Astrocyte (in vitro differentiated cells and primary cell): ENCODE data around the gene EXOC6B. TPM values are rescaled to one million over a fixed set of nuclear protein-coding genes. Genes with fewer than 3 reads are reported as not detected.

Experiments
- DNase-seq: peaks from one replicate; pipeline ENCODE4 v3.0.0-alpha.2; 2010; ENCODE audit warnings: low read depth
- FAIRE-seq: peaks from 2 replicates; lab custom pipeline; 2011; peaks lifted over from hg19 to GRCh38; lab: Jason Lieb, UNC
- H2AFZ ChIP-seq: 2 replicates; pipeline ENCODE4 v1.6.0; 2012; ENCODE audit warnings: low read depth, low read length, inconsistent platforms
- H3K27ac ChIP-seq: 2 replicates; pipeline ENCODE4 v1.5.1; 2011; ENCODE audit warnings: low read depth, low read length, inconsistent platforms
- H3K27me3 ChIP-seq: 2 replicates; pipeline ENCODE4 v1.6.0; 2011; ENCODE audit warnings: low read length, inconsistent platforms; ENCODE audit not compliant: insufficient read depth
- H3K36me3 ChIP-seq: 2 replicates; pipeline ENCODE4 v1.5.1; 2011; ENCODE audit warnings: low read length, inconsistent platforms; ENCODE audit not compliant: insufficient read depth
- H3K4me1 ChIP-seq: 2 replicates; pipeline ENCODE4 v1.5.1; 2011; ENCODE audit warnings: low read length, inconsistent platforms; ENCODE audit not compliant: insufficient read depth
- H3K4me2 ChIP-seq: 2 replicates; pipeline ENCODE4 v1.6.0; 2012; ENCODE audit warnings: low read length, inconsistent platforms
- H3K4me3 ChIP-seq: 2 replicates; pipeline ENCODE4 v1.5.1; 2011; ENCODE audit warnings: low read depth, mild to moderate bottlenecking, low read length, inconsistent platforms; ENCODE audit not compliant: insufficient read depth
- H3K79me2 ChIP-seq: 2 replicates; pipeline ENCODE4 v1.6.0; 2012; ENCODE audit warnings: mild to moderate bottlenecking, low read length, inconsistent platforms; ENCODE audit not compliant: insufficient read depth
- H3K9ac ChIP-seq: 2 replicates; pipeline ENCODE4 v1.6.0; 2012; ENCODE audit warnings: mild to moderate bottlenecking, low read length, inconsistent platforms
- H3K9me3 ChIP-seq: 2 replicates; pipeline ENCODE4 v1.5.1; 2012; ENCODE audit warnings: low read depth, mild to moderate bottlenecking, low read length, inconsistent platforms; ENCODE audit not compliant: insufficient read depth
- H4K20me1 ChIP-seq: 2 replicates; pipeline ENCODE4 v1.6.0; 2012; ENCODE audit warnings: low read length, inconsistent platforms; ENCODE audit not compliant: insufficient read depth
- H3K27ac Mint-ChIP-seq: one replicate; pipeline ENCODE4 v1.8.0; 2021; ENCODE audit warnings: mild to moderate bottlenecking, mixed read lengths; ENCODE audit not compliant: unreplicated experiment
- H3K27me3 Mint-ChIP-seq: one replicate; pipeline ENCODE4 v1.8.0; 2021; ENCODE audit warnings: low read depth, mixed read lengths; ENCODE audit not compliant: unreplicated experiment
- H3K36me3 Mint-ChIP-seq: one replicate; pipeline ENCODE4 v1.8.0; 2021; ENCODE audit warnings: low read depth, mixed read lengths; ENCODE audit not compliant: unreplicated experiment
- H3K4me1 Mint-ChIP-seq: one replicate; pipeline ENCODE4 v1.8.0; 2021; ENCODE audit warnings: low read depth, mixed read lengths; ENCODE audit not compliant: unreplicated experiment
- H3K4me3 Mint-ChIP-seq: one replicate; pipeline ENCODE4 v1.8.0; 2021; ENCODE audit warnings: mild to moderate bottlenecking, moderate library complexity, mixed read lengths; ENCODE audit not compliant: unreplicated experiment
- H3K9me3 Mint-ChIP-seq: one replicate; pipeline ENCODE4 v1.8.0; 2021; ENCODE audit warnings: mild to moderate bottlenecking, mixed read lengths; ENCODE audit not compliant: unreplicated experiment
- EZH2 ChIP-seq: IDR thresholded peaks from 2 replicates; pipeline ENCODE4 v1.6.1; 2012; ENCODE audit warnings: mild to moderate bottlenecking, low read length, inconsistent platforms; ENCODE audit not compliant: insufficient read depth
- total RNA-seq: library from RNA; stranded (reverse); gene quantifications from 2 replicates; pipeline ENCODE4 v1.2.1, GENCODE V29; 2021
- TF ChIP-seq, protein P1 (sequence below): IDR thresholded peaks from 2 replicates; pipeline ENCODE4 v1.5.1; 2011; ENCODE audit warnings: low read depth, mild to moderate bottlenecking, inconsistent platforms, low read length, moderate library complexity; ENCODE audit not compliant: insufficient read depth

Gene EXOC6B
- total RNA-seq, 1 donor from 2014 or later = 31.8 TPM

DNA sequence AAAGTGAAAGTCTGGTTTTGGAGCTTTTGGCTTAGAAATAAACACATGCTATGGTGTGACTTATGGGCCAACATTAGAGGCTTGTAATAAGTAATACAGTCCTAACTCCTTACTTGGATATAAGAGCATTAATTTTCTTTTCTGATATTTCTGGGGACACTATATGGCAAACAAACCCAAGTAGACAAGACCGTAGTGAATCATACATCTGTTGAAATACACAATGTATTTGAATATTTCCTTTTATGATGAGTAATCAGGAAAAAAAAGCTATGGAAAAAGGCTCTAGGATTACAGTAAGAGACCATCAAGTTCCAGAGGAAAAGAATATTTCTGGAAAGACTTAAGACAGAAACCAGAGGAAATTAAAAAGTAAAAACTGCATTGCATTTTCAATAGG, 532.2 kb downstream of the EXOC6B start:
- no peaks in the 10 kb centered on the region for H3K36me3 Mint-ChIP-seq
- TF ChIP-seq, protein P1, sequence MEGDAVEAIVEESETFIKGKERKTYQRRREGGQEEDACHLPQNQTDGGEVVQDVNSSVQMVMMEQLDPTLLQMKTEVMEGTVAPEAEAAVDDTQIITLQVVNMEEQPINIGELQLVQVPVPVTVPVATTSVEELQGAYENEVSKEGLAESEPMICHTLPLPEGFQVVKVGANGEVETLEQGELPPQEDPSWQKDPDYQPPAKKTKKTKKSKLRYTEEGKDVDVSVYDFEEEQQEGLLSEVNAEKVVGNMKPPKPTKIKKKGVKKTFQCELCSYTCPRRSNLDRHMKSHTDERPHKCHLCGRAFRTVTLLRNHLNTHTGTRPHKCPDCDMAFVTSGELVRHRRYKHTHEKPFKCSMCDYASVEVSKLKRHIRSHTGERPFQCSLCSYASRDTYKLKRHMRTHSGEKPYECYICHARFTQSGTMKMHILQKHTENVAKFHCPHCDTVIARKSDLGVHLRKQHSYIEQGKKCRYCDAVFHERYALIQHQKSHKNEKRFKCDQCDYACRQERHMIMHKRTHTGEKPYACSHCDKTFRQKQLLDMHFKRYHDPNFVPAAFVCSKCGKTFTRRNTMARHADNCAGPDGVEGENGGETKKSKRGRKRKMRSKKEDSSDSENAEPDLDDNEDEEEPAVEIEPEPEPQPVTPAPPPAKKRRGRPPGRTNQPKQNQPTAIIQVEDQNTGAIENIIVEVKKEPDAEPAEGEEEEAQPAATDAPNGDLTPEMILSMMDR = no peak
- no peak for TF ChIP-seq EZH2
- no peak overlapping the region for H3K27ac ChIP-seq
- no peak overlapping the region for H3K9ac ChIP-seq
- no peak overlapping the region for H3K4me3 ChIP-seq
- no peaks in the 10 kb centered on the region for H3K27me3 ChIP-seq
- H3K9me3 Mint-ChIP-seq = no peaks in the 10 kb centered on the region
- H3K4me2 ChIP-seq = no peak overlapping the region
- H3K9me3 ChIP-seq = peaks cover 2% of the 10 kb centered on the region
- H2AFZ ChIP-seq = no peak overlapping the region
- no peaks in the 10 kb centered on the region for H3K79me2 ChIP-seq
- no peak overlapping the region for H3K4me3 Mint-ChIP-seq
- DNase-seq = peak; percentile 18
- no peak overlapping the region for H3K27ac Mint-ChIP-seq
- no peaks in the 10 kb centered on the region for H3K27me3 Mint-ChIP-seq
- peaks cover 4% of the 10 kb centered on the region for H3K4me1 Mint-ChIP-seq
- no peak for FAIRE-seq
- H3K36me3 ChIP-seq = no peaks in the 10 kb centered on the region
- no peaks in the 10 kb centered on the region for H4K20me1 ChIP-seq
- H3K4me1 ChIP-seq = no peaks in the 10 kb centered on the region

DNA sequence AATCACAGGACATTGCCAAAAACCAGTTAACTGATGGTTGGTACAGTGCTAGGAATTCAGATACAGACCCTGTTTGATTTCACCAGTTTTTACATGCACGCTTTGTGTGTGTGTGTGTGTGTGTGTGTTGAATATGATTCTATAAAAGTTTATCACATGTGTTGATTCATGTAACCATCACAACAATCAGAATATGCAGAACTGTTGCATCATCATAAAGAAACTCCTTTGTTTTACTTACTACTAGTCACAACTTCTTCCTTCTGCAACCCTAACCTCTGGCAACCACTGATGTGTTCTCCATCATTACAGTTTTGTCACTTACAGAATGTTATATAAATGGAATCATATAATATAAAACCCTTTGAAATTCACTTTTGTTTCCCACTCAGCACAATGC, 533.4 kb downstream of the EXOC6B start:
- TF ChIP-seq, protein P1 = no peak
- TF ChIP-seq EZH2 = no peak
- H3K9ac ChIP-seq = no peak overlapping the region
- Mint-ChIP-seq H3K27me3 (no peaks in the 10 kb centered on the region), H3K36me3 (no peaks in the 10 kb centered on the region), H3K4me3 (no peak overlapping the region), H3K4me1 (peaks cover 4% of the 10 kb centered on the region), H3K9me3 (no peaks in the 10 kb centered on the region), H3K27ac (no peak overlapping the region)
- no peak for DNase-seq
- H3K27me3 ChIP-seq = no peaks in the 10 kb centered on the region
- H3K79me2 ChIP-seq = no peaks in the 10 kb centered on the region
- no peak overlapping the region for H2AFZ ChIP-seq
- no peaks in the 10 kb centered on the region for H3K36me3 ChIP-seq
- peaks cover 2% of the 10 kb centered on the region for H3K9me3 ChIP-seq
- no peaks in the 10 kb centered on the region for H4K20me1 ChIP-seq
- no peak overlapping the region for H3K4me2 ChIP-seq
- no peak overlapping the region for H3K4me3 ChIP-seq
- no peak for FAIRE-seq
- H3K4me1 ChIP-seq = no peaks in the 10 kb centered on the region
- no peak overlapping the region for H3K27ac ChIP-seq

DNA sequence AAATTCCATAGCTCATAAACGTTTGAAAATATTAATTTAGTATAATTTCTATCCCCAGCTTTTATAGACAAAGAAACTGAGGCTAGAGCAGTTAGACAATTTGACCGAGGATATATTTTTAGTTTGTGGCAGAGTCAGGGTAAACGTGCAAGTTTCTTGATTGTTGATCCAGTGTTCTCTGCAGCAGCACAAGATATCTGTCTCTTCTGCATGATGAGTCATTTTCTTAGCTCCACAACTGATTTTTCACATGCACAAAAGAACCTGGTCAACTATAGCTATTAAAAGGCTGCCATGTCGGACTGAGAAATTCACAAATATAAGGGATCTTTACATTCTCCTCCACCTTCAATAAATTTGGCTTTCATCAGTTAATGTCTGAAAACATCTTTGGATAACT, 534.8 kb downstream of the EXOC6B start:
- Mint-ChIP-seq H3K4me1 (peaks cover 4% of the 10 kb centered on the region), H3K9me3 (no peaks in the 10 kb centered on the region)
- TF ChIP-seq, protein P1 = no peak
- no peak for TF ChIP-seq EZH2

More for the DNA sequence above, 534.8 kb downstream of the EXOC6B start:
- Mint-ChIP-seq H3K36me3 (no peaks in the 10 kb centered on the region), H3K4me3 (no peak overlapping the region), H3K27ac (no peak overlapping the region), H3K27me3 (no peaks in the 10 kb centered on the region)
- no peak overlapping the region for H3K27ac ChIP-seq
- no peak overlapping the region for H3K4me2 ChIP-seq
- no peaks in the 10 kb centered on the region for H4K20me1 ChIP-seq
- H3K9me3 ChIP-seq = no peaks in the 10 kb centered on the region
- no peak overlapping the region for H3K9ac ChIP-seq
- no peaks in the 10 kb centered on the region for H3K4me1 ChIP-seq
- H3K27me3 ChIP-seq = no peaks in the 10 kb centered on the region
- H3K36me3 ChIP-seq = no peaks in the 10 kb centered on the region
- no peak overlapping the region for H3K4me3 ChIP-seq
- peak; percentile 60 for FAIRE-seq
- H3K79me2 ChIP-seq = no peaks in the 10 kb centered on the region
- no peak overlapping the region for H2AFZ ChIP-seq
- peak; percentile 43 for DNase-seq
